Measurements from ENCODE around the gene BSG.
A peak's percentile ranks its signal among the peaks of the same experiment; 100 is the strongest.

Gene BSG

GRCh38 chr19:570251-570686 is 2.1 kb upstream of the BSG start:
- Histone ChIP-seq H3K4me1 (ENCODE audit: control insufficient read depth in 1 of 2, insufficient read depth in 2 of 2, low read length in 2 of 2) (peaks cover 24 to 32% of the 10 kb centered on the region in 2 experiments), H3K4me2 (ENCODE audit: low read length) (no peak overlapping the region), H3K23ac (ENCODE audit: low read length) (no peak overlapping the region), H3K9me3 (ENCODE audit: insufficient read depth, low read depth, low read length) (peaks cover 3% of the 10 kb centered on the region), H4K91ac (ENCODE audit: low read depth, low read length) (no peak overlapping the region), H3K27me3 (ENCODE audit: insufficient read depth, low read length) (no peaks in the 10 kb centered on the region), H3K36me3 (ENCODE audit: control insufficient read depth in 1 of 2, insufficient read depth in 2 of 2, low read length in 2 of 2) (no peaks in the 10 kb centered on the region), H2AFZ (ENCODE audit: insufficient read depth, low read length, poor library complexity) (no peak overlapping the region), H3K27ac (ENCODE audit: low read depth, low read length) (no peak overlapping the region), H3K4ac (ENCODE audit: low read depth, low read length) (no peak overlapping the region), H3K14ac (ENCODE audit: low read length) (no peak overlapping the region), H3K9ac (ENCODE audit: low read length) (no peak overlapping the region), H2AK5ac (ENCODE audit: low read length) (no peak overlapping the region), H3K79me1 (ENCODE audit: low read length) (peaks cover 29% of the 10 kb centered on the region), H2BK12ac (ENCODE audit: low read length) (peak overlapping the region; percentile 32), H2BK120ac (ENCODE audit: insufficient read depth, low read length, poor library complexity) (no peak overlapping the region), H2BK5ac (ENCODE audit: low read depth, low read length, poor library complexity) (no peak overlapping the region), H4K8ac (ENCODE audit: low read depth, low read length) (no peak overlapping the region), H3K18ac (ENCODE audit: low read length) (no peak overlapping the region), H4K12ac (ENCODE audit: low read depth, low read length) (no peak overlapping the region), H3K4me3 (ENCODE audit: low read depth, low read length) (no peak overlapping the region), H3K79me2 (ENCODE audit: control insufficient read depth, insufficient read depth, low read length, poor library complexity) (peaks cover 23% of the 10 kb centered on the region)
- no CpG with 5 or more reads among the region's 25 CpGs for WGBS (ENCODE audit: extremely low coverage, insufficient coverage, insufficient read length)
- peak; percentile 87 to 90 for DNase-seq

GRCh38 chr19:570937-571565 is 1.3 kb upstream of the BSG start:
- Histone ChIP-seq H2BK120ac (ENCODE audit: insufficient read depth, low read length, poor library complexity) (peak overlapping the region; percentile 82), H3K27me3 (ENCODE audit: insufficient read depth, low read length) (no peaks in the 10 kb centered on the region), H4K8ac (ENCODE audit: low read depth, low read length) (peak overlapping the region; percentile 76), H4K12ac (ENCODE audit: low read depth, low read length) (peak overlapping the region; percentile 52), H3K14ac (ENCODE audit: low read length) (peak overlapping the region; percentile 88), H3K4me2 (ENCODE audit: low read length) (peak overlapping the region; percentile 81), H3K27ac (ENCODE audit: low read depth, low read length) (peak overlapping the region; percentile 85), H3K4ac (ENCODE audit: low read depth, low read length) (peak overlapping the region; percentile 24), H3K9ac (ENCODE audit: low read length) (no peak overlapping the region), H2BK12ac (ENCODE audit: low read length) (peak overlapping the region; percentile 86), H2AFZ (ENCODE audit: insufficient read depth, low read length, poor library complexity) (peak overlapping the region; percentile 47), H2BK5ac (ENCODE audit: low read depth, low read length, poor library complexity) (peak overlapping the region; percentile 86), H3K9me3 (ENCODE audit: insufficient read depth, low read depth, low read length) (peaks cover 3% of the 10 kb centered on the region), H3K79me1 (ENCODE audit: low read length) (peaks cover 26% of the 10 kb centered on the region), H3K4me1 (ENCODE audit: control insufficient read depth in 1 of 2, insufficient read depth in 2 of 2, low read length in 2 of 2) (peaks cover 25 to 38% of the 10 kb centered on the region in 2 experiments), H2AK5ac (ENCODE audit: low read length) (peak overlapping the region; percentile 44), H3K23ac (ENCODE audit: low read length) (no peak overlapping the region), H4K91ac (ENCODE audit: low read depth, low read length) (peak overlapping the region; percentile 91), H3K18ac (ENCODE audit: low read length) (peak overlapping the region; percentile 60), H3K79me2 (ENCODE audit: control insufficient read depth, insufficient read depth, low read length, poor library complexity) (peaks cover 29% of the 10 kb centered on the region), H3K4me3 (ENCODE audit: low read depth, low read length) (peak overlapping the region; percentile 45), H3K36me3 (ENCODE audit: control insufficient read depth in 1 of 2, insufficient read depth in 2 of 2, low read length in 2 of 2) (peaks cover 0 to 2% of the 10 kb centered on the region in 2 experiments)
- WGBS (ENCODE audit: extremely low coverage, insufficient coverage, insufficient read length) = no CpG with 5 or more reads among the region's 45 CpGs
- DNase-seq = peak; percentile 87

- Histone ChIP-seq H3K79me1 (ENCODE audit: low read length) (peaks cover 26% of the 10 kb centered on the region), H3K27ac (ENCODE audit: low read depth, low read length) (peak overlapping the region; percentile 85), H3K4me3 (ENCODE audit: low read depth, low read length) (peak overlapping the region; percentile 45), H3K23ac (ENCODE audit: low read length) (no peak overlapping the region), H2BK5ac (ENCODE audit: low read depth, low read length, poor library complexity) (peak overlapping the region; percentile 86), H4K8ac (ENCODE audit: low read depth, low read length) (peak overlapping the region; percentile 76), H3K18ac (ENCODE audit: low read length) (peak overlapping the region; percentile 60), H2BK120ac (ENCODE audit: insufficient read depth, low read length, poor library complexity) (peak overlapping the region; percentile 82), H3K36me3 (ENCODE audit: control insufficient read depth in 1 of 2, insufficient read depth in 2 of 2, low read length in 2 of 2) (peaks cover 0 to 3% of the 10 kb centered on the region in 2 experiments), H4K12ac (ENCODE audit: low read depth, low read length) (peak overlapping the region; percentile 52), H2AK5ac (ENCODE audit: low read length) (peak overlapping the region; percentile 44), H2BK12ac (ENCODE audit: low read length) (peak overlapping the region; percentile 86), H3K14ac (ENCODE audit: low read length) (peak overlapping the region; percentile 88), H3K4ac (ENCODE audit: low read depth, low read length) (peak overlapping the region; percentile 24), H3K4me1 (ENCODE audit: control insufficient read depth in 1 of 2, insufficient read depth in 2 of 2, low read length in 2 of 2) (peaks cover 25 to 39% of the 10 kb centered on the region in 2 experiments), H3K27me3 (ENCODE audit: insufficient read depth, low read length) (no peaks in the 10 kb centered on the region), H3K79me2 (ENCODE audit: control insufficient read depth, insufficient read depth, low read length, poor library complexity) (peaks cover 32% of the 10 kb centered on the region), H3K4me2 (ENCODE audit: low read length) (peak overlapping the region; percentile 81), H2AFZ (ENCODE audit: insufficient read depth, low read length, poor library complexity) (peak overlapping the region; percentile 47), H3K9ac (ENCODE audit: low read length) (no peak overlapping the region), H4K91ac (ENCODE audit: low read depth, low read length) (peak overlapping the region; percentile 91), H3K9me3 (ENCODE audit: insufficient read depth, low read depth, low read length) (peaks cover 3% of the 10 kb centered on the region)
- DNase-seq = no peak
- WGBS (ENCODE audit: extremely low coverage, insufficient coverage, insufficient read length) = no CpG with 5 or more reads among the region's 14 CpGs
Measured at GRCh38 chr19:571566-571974, 826 bp upstream of the BSG start.

- H2AFZ ChIP-seq (ENCODE audit: insufficient read depth, low read length, poor library complexity) = peak overlapping the region; percentile 62
- WGBS (ENCODE audit: extremely low coverage, insufficient coverage, insufficient read length) = no CpG with 5 or more reads among the region's 55 CpGs
- H3K9me3 ChIP-seq (ENCODE audit: insufficient read depth, low read depth, low read length) = no peaks in the 10 kb centered on the region
- H3K4me3 ChIP-seq (ENCODE audit: low read depth, low read length) = peak overlapping the region; percentile 98
- no peaks in the 10 kb centered on the region for H3K27me3 ChIP-seq (ENCODE audit: insufficient read depth, low read length)
- peak overlapping the region; percentile 65 for H3K4ac ChIP-seq (ENCODE audit: low read depth, low read length)
- H3K36me3 ChIP-seq (ENCODE audit: control insufficient read depth in 1 of 2, insufficient read depth in 2 of 2, low read length in 2 of 2) = peaks cover 13 to 17% of the 10 kb centered on the region in 2 experiments
- H3K27ac ChIP-seq (ENCODE audit: low read depth, low read length) = peak overlapping the region; percentile 76
- peak overlapping the region; percentile 98 for H3K9ac ChIP-seq (ENCODE audit: low read length)
- H3K14ac ChIP-seq (ENCODE audit: low read length) = peak overlapping the region; percentile 38
- peak overlapping the region; percentile 85 for H2BK5ac ChIP-seq (ENCODE audit: low read depth, low read length, poor library complexity)
- peak overlapping the region; percentile 80 for H2BK120ac ChIP-seq (ENCODE audit: insufficient read depth, low read length, poor library complexity)
- H4K91ac ChIP-seq (ENCODE audit: low read depth, low read length) = peak overlapping the region; percentile 87
- peak overlapping the region; percentile 31 for H4K8ac ChIP-seq (ENCODE audit: low read depth, low read length)
- peak overlapping the region; percentile 28 for H2BK12ac ChIP-seq (ENCODE audit: low read length)
- H3K4me1 ChIP-seq (ENCODE audit: control insufficient read depth in 1 of 2, insufficient read depth in 2 of 2, low read length in 2 of 2) = peaks cover 16 to 32% of the 10 kb centered on the region in 2 experiments
- H3K4me2 ChIP-seq (ENCODE audit: low read length) = peak overlapping the region; percentile 87
- no peak overlapping the region for H3K23ac ChIP-seq (ENCODE audit: low read length)
- peaks cover 45% of the 10 kb centered on the region for H3K79me2 ChIP-seq (ENCODE audit: control insufficient read depth, insufficient read depth, low read length, poor library complexity)
- H4K12ac ChIP-seq (ENCODE audit: low read depth, low read length) = peak overlapping the region; percentile 1
- peak in 1 of 2 donors; percentile 49 for DNase-seq
- H3K79me1 ChIP-seq (ENCODE audit: low read length) = peaks cover 18% of the 10 kb centered on the region
- H2AK5ac ChIP-seq (ENCODE audit: low read length) = peak overlapping the region; percentile 92
- peak overlapping the region; percentile 98 for H3K18ac ChIP-seq (ENCODE audit: low read length)
Measured at GRCh38 chr19:572743-573518, 535 bp downstream of the BSG start.

Measured in trophoblast cell (in vitro differentiated cells and primary cell).